Measurements from ENCODE around the gene LCN6. TPM values are rescaled to one million over a fixed set of nuclear protein-coding genes. Genes with fewer than 3 reads are reported as not detected.
A peak's percentile ranks its signal among the peaks of the same experiment; 100 is the strongest.
"Not testable (repeated sequence)": the region's sequence is repeated elsewhere in the genome, so short reads cannot be mapped to it uniquely, and the experiment has no call there.

The LCN6 gene
- total and polyA plus RNA-seq, 12 donors: 1.5 to 261 (median 4.6) TPM

GRCh38 chr9:136771907-136772415, 23.6 kb upstream of the LCN6 start:
- Histone ChIP-seq H3K27ac (no peak overlapping the region), H3K4me3 (no peak overlapping the region), H3K27me3 (peaks cover 0 to 12% (median 7%) of the 10 kb centered on the region in 7 donors), H3K4me1 (no peaks in the 10 kb centered on the region), H3K9me3 (peaks cover 0 to 12% (median 0%) of the 10 kb centered on the region in 11 donors), H3K36me3 (no peaks in the 10 kb centered on the region)
- DNase-seq: no peak
- no peak for TF ChIP-seq CTCF (IDR thresholded peaks at IDR 0.05)
- WGBS, 2 donors: 75 to 88% methylated on average over 3 of the region's 3 CpGs
- ATAC-seq: no peak
- intact Hi-C loops (cut with DNase I): no loop called here

- intact Hi-C loops (cut with DNase I): no loop called here
- peak in 8 of 9 donors; percentile 23 to 52 (median 48) for TF ChIP-seq CTCF (IDR thresholded peaks at IDR 0.05)
- Histone ChIP-seq H3K27ac (no peak overlapping the region), H3K27me3 (peaks cover 0 to 12% (median 7%) of the 10 kb centered on the region in 7 donors), H3K9me3 (peaks cover 0 to 12% (median 0%) of the 10 kb centered on the region in 11 donors), H3K36me3 (no peaks in the 10 kb centered on the region), H3K4me1 (peaks cover 0 to 15% (median 4%) of the 10 kb centered on the region in 9 donors), H3K4me3 (no peak overlapping the region)
- ATAC-seq (peak in 2 of 8 donors; percentile 35), DNase-seq (no peak)
- WGBS, 2 donors: 13% methylated on average over 16 of the region's 16 CpGs
Observed at GRCh38 chr9:136769710-136770191, 21.4 kb upstream of the LCN6 start.

- DNase-seq: peak; percentile 49 to 50
- intact Hi-C loops (cut with DNase I); ATAC-seq; H3K27ac ChIP-seq; H3K4me3 ChIP-seq; H3K36me3 ChIP-seq; H3K9me3 ChIP-seq: not testable (repeated sequence)
- Histone ChIP-seq H3K4me1 (peaks cover 0 to 22% (median 4%) of the 10 kb centered on the region in 9 donors), H3K27me3 (peaks cover 0 to 32% (median 11%) of the 10 kb centered on the region in 7 donors)
- TF ChIP-seq CTCF (IDR thresholded peaks at IDR 0.05): peak; percentile 8 to 59 (median 46)
- WGBS, 2 donors: 36 to 41% methylated on average over 18 of the region's 18 CpGs
Observed at GRCh38 chr9:136766410-136767120, 18.2 kb upstream of the LCN6 start.

- H3K4me1 ChIP-seq: peaks cover 0 to 27% (median 7%) of the 10 kb centered on the region in 9 donors
- H3K27ac ChIP-seq: peak overlapping the region in 3 of 10 donors; percentile 43 to 55 (median 49)
- peaks cover 0 to 32% (median 11%) of the 10 kb centered on the region in 7 donors for H3K27me3 ChIP-seq
- intact Hi-C loops (cut with DNase I); H3K9me3 ChIP-seq; DNase-seq; ATAC-seq; H3K36me3 ChIP-seq; H3K4me3 ChIP-seq: not testable (repeated sequence)
- 89 to 92% methylated on average over 14 of the region's 14 CpGs for WGBS, 2 donors
Observed at GRCh38 chr9:136765745-136766409, 17.6 kb upstream of the LCN6 start.

Data from heart right ventricle (tissue), 16 donors.